Nucleus accumbens (tissue), 56 donors: ENCODE data around the gene ORMDL3.
"Not testable (repeated sequence)": the region's sequence is repeated elsewhere in the genome, so short reads cannot be mapped to it uniquely, and the experiment has no call there.

Experiments
- DNase-seq, 56 donors: peaks; one replicate each; lab custom pipeline; 2025; lab: John Stamatoyannopoulos, UW

The ORMDL3 gene

GRCh38 chr17:39926588-39927100 is 757 bp downstream of the ORMDL3 start:
- DNase-seq: peak in 6 of 56 donors; percentile 28 to 56 (median 44)

GRCh38 chr17:39926135-39926587 is 1.2 kb downstream of the ORMDL3 start:
- DNase-seq: no peak

GRCh38 chr17:39925282-39926134 is 1.9 kb downstream of the ORMDL3 start:
- DNase-seq: no peak

- DNase-seq: no peak
Measured at GRCh38 chr17:39924691-39925055, 2.7 kb downstream of the ORMDL3 start.

GRCh38 chr17:39923836-39924690 is 3.3 kb downstream of the ORMDL3 start:
- no peak for DNase-seq

GRCh38 chr17:39923230-39923629 is 4.2 kb downstream of the ORMDL3 start:
- no peak for DNase-seq

GRCh38 chr17:39922006-39922405 is 5.4 kb downstream of the ORMDL3 start:
- DNase-seq: no peak

GRCh38 chr17:39921323-39921722 is 6.1 kb downstream of the ORMDL3 start:
- peak in 8 of 56 donors; percentile 2 to 32 (median 14) for DNase-seq

GRCh38 chr17:39920218-39921210 is 6.9 kb downstream of the ORMDL3 start:
- DNase-seq: no peak

- no peak for DNase-seq
Measured at GRCh38 chr17:39919087-39919683, 8.2 kb downstream of the ORMDL3 start.

GRCh38 chr17:39916918-39917317 is 10.5 kb downstream of the ORMDL3 start:
- no peak for DNase-seq

- no peak for DNase-seq
Measured at GRCh38 chr17:39915559-39915958, 11.8 kb downstream of the ORMDL3 start.

- DNase-seq: no peak
Measured at GRCh38 chr17:39913989-39914388, 13.4 kb downstream of the ORMDL3 start.

GRCh38 chr17:39908789-39909352 is 18.5 kb downstream of the ORMDL3 start:
- no peak for DNase-seq

- DNase-seq: no peak
Measured at GRCh38 chr17:39904990-39905288, 22.5 kb downstream of the ORMDL3 start.

- DNase-seq: no peak
Measured at GRCh38 chr17:39903158-39903884, 24.1 kb downstream of the ORMDL3 start.

GRCh38 chr17:39902027-39902426 is 25.4 kb downstream of the ORMDL3 start:
- not testable (repeated sequence) for DNase-seq

- DNase-seq: no peak
Measured at GRCh38 chr17:39899215-39899614, 28.2 kb downstream of the ORMDL3 start.

GRCh38 chr17:39898088-39898487 is 29.3 kb downstream of the ORMDL3 start:
- no peak for DNase-seq
